Activated effector memory CD4-positive, alpha-beta T cell treated with Interleukin-2 at 50 U/mL for 16 hours (primary cell): ENCODE measurements around the gene MBNL1.
"Not testable (repeated sequence)": the region's sequence is repeated elsewhere in the genome, so short reads cannot be mapped to it uniquely, and the experiment has no call there.

ENCODE experiments used
- DNase-seq: peaks from one replicate; pipeline ENCODE4 v3.0.0-alpha.2; 2020

Gene MBNL1

GRCh38 chr3:152321955-152322377, 53.2 kb downstream of the MBNL1 start:
- no peak for DNase-seq

GRCh38 chr3:152322756-152323155, 54.0 kb downstream of the MBNL1 start:
- no peak for DNase-seq

- no peak for DNase-seq
These were observed 55.1 kb downstream of the MBNL1 start for GRCh38 chr3:152323834-152324233.

- no peak for DNase-seq
These were observed 56.4 kb downstream of the MBNL1 start for GRCh38 chr3:152325136-152325535.

GRCh38 chr3:152327203-152327602, 58.5 kb downstream of the MBNL1 start:
- no peak for DNase-seq

- no peak for DNase-seq
These were observed 60.1 kb downstream of the MBNL1 start for GRCh38 chr3:152328841-152329240.

- DNase-seq: no peak
These were observed 61.8 kb downstream of the MBNL1 start for GRCh38 chr3:152330559-152330958.

GRCh38 chr3:152331018-152331541, 62.4 kb downstream of the MBNL1 start:
- DNase-seq: no peak

GRCh38 chr3:152331998-152332397, 63.3 kb downstream of the MBNL1 start:
- no peak for DNase-seq

- DNase-seq: no peak
These were observed 65.2 kb downstream of the MBNL1 start for GRCh38 chr3:152333928-152334327.

- DNase-seq: no peak
These were observed 66.0 kb downstream of the MBNL1 start for GRCh38 chr3:152334761-152335160.

- no peak for DNase-seq
These were observed 66.5 kb downstream of the MBNL1 start for GRCh38 chr3:152335273-152335672.

- not testable (repeated sequence) for DNase-seq
These were observed 68.6 kb downstream of the MBNL1 start for GRCh38 chr3:152337337-152337736.

GRCh38 chr3:152338159-152338720, 69.5 kb downstream of the MBNL1 start:
- DNase-seq: no peak

GRCh38 chr3:152339881-152340505, 71.3 kb downstream of the MBNL1 start:
- DNase-seq: no peak

GRCh38 chr3:152345233-152345632, 76.5 kb downstream of the MBNL1 start:
- no peak for DNase-seq

- no peak for DNase-seq
These were observed 77.3 kb downstream of the MBNL1 start for GRCh38 chr3:152346058-152346457.

- no peak for DNase-seq
These were observed 78.0 kb downstream of the MBNL1 start for GRCh38 chr3:152346740-152347139.

- no peak for DNase-seq
These were observed 79.9 kb downstream of the MBNL1 start for GRCh38 chr3:152348436-152349177.

GRCh38 chr3:152349392-152349791, 80.7 kb downstream of the MBNL1 start:
- no peak for DNase-seq

- no peak for DNase-seq
These were observed 81.4 kb downstream of the MBNL1 start for GRCh38 chr3:152350139-152350538.

- DNase-seq: no peak
These were observed 82.0 kb downstream of the MBNL1 start for GRCh38 chr3:152350776-152351175.

GRCh38 chr3:152352554-152352953, 83.8 kb downstream of the MBNL1 start:
- no peak for DNase-seq

GRCh38 chr3:152353578-152353977, 84.8 kb downstream of the MBNL1 start:
- no peak for DNase-seq
